HTERT RPE-1 (cell line): ENCODE results near the gene PHYHIPL.

Experiments used
- in situ Hi-C: fragments of 300-500 bp; cut with MboI; formaldehyde crosslinking; loops from 4 replicates; pipeline ENCODE4 v1.14.3; 2020; ENCODE audit warnings: low sequenced_read_pairs

The PHYHIPL gene

DNA sequence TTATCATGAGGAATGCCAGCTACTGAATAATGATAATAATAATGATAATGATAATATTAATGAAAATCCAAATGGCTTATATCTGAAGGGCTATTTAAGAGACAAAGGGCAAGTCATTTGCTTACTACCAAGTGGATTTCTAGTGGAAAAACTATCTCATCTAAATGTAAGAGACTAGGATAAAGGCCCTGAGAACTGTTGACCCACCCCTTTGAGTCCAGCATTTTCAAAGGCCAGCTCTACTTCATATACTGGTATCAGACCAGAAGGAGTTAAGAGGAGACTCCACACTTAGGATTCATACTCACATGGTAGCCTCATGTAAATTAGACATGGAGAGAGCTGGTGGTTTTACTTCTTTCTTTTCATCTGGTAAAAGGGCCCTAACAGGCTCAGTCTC is 76.0 kb downstream of the PHYHIPL start:
- in situ Hi-C loops, result no loop called here

- in situ Hi-C loops, result no loop called here
Observed at GRCh38 chr10:59255463-59255862, 79.0 kb downstream of the PHYHIPL start.

GRCh38 chr10:59257224-59257623 is 80.8 kb downstream of the PHYHIPL start:
- in situ Hi-C loops, result no loop called here

- in situ Hi-C loops, result no loop called here
Observed at GRCh38 chr10:59258890-59259289, 82.4 kb downstream of the PHYHIPL start.

- in situ Hi-C loops, result no loop called here
Observed at GRCh38 chr10:59265141-59265540, 88.7 kb downstream of the PHYHIPL start.

DNA sequence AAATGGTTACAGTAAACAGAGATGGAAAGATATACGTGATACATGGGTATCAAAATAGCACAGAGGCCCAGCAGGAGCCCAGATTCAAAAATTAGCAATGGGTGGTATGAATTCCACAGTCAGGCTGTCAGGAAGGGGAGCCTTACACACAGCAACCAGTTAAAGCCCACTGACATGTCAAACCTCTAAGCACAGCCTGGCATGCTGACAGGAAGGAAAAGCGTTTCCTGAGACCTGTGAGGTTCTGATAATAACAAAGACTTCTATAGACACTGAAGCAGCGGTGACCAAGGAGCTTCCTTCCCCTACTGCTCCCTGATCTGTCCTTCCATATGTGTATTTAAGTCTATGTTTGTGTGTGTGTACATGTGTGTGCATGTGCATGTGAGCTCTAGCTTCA is 89.9 kb downstream of the PHYHIPL start:
- in situ Hi-C loops, result no loop called here

DNA sequence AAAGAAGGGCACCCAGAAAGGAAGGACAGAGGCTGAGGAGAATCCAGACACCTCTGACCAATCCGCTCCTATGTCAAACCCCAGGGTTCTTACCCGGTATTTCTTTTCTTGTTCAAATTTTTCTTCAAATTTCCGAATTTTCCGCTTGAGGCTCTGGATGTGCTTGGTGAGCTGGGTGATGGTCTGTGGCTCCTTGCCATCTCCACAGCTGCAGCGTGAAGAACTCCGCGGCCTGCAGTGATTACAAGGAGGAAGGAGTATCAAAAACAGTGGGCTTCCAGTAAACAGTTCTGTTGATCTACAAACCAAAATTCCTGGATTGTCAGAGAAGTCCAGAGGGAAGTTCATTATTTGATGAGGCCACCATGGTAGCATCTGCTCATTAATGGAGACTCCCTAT is 92.0 kb downstream of the PHYHIPL start:
- in situ Hi-C loops, result no loop called here

DNA sequence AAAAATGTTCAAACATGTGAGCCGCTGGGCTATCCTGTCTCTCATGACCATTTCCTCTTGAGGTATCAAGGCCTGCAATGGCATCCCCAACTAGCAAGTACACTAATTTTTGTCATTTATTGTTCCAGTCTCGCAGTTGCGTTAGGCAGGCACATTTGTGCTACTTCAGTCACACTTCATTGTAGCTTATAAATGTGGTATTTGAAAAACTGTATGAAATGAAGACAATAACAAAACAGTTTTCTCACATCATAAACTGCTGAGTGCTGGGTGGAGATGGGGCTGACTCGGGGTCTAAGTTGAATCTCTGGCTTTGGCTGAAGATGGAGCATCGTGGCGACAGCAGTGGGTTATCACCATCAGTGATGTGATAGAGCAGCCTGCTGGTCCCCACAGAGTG is 93.2 kb downstream of the PHYHIPL start:
- in situ Hi-C loops, result no loop called here

DNA sequence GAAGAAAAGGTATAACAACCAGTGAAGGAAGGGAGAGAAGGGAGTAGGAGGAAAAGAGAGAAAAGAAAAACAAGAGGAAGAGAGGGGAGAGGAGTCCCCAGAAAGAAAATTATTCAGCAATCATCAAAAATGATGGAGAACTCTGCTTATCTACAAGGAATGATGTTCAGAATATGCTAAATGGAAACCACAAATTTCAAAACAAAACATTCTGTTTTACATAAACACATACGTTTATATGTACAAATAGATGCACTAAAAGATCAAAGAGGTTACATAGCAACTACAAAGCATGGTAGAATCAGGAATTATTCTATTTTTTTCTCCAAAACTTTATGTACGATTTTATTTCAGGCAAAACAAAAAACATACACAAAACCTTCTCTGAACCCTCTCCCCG is 94.0 kb downstream of the PHYHIPL start:
- in situ Hi-C loops, result no loop called here

DNA sequence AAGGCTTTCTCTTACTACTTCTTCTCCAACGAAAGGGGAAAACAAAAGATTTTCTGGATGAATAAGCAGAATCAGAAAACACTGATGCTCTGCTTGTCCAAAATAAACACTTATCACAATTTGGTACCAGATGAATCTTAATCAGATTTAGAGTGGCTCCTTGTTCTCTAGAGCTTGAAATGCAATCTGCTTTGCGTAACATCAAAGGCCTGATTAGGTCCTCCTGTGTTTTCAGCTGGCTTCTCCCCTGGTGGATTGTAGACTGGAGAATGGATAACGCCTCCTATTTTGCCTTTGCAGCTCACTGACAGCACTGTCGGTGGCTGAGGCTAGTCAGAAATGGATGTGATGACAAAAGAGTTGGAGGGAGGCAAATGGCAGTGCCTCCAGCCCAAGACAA is 94.7 kb downstream of the PHYHIPL start:
- in situ Hi-C loops, result no loop called here

GRCh38 chr10:59272061-59272460 is 95.6 kb downstream of the PHYHIPL start:
- in situ Hi-C loops, result no loop called here

DNA sequence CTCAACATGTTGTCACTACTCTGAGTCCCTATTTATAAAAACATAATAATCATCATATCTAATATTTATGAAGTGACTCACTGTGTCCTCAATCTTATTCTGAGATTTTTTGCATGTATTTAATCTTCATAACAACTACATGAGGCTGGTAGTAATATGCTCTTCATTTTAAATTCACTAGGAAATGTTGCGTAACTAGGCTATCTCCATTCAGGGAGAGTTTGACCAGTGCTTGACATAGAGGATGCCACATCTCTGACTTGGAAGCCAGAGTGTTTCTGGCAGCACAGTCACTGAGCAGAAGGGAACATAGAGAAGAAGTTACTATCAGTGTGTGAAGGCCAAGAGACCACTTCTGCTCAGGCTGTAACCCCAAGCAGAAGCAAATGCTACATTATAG is 97.0 kb downstream of the PHYHIPL start:
- in situ Hi-C loops, result no loop called here

- in situ Hi-C loops, result no loop called here
Observed at GRCh38 chr10:59276133-59276532, 99.7 kb downstream of the PHYHIPL start.

GRCh38 chr10:59276919-59277318 is 100.5 kb downstream of the PHYHIPL start:
- in situ Hi-C loops, result no loop called here

GRCh38 chr10:59279476-59279875 is 103.0 kb downstream of the PHYHIPL start:
- in situ Hi-C loops, result no loop called here

DNA sequence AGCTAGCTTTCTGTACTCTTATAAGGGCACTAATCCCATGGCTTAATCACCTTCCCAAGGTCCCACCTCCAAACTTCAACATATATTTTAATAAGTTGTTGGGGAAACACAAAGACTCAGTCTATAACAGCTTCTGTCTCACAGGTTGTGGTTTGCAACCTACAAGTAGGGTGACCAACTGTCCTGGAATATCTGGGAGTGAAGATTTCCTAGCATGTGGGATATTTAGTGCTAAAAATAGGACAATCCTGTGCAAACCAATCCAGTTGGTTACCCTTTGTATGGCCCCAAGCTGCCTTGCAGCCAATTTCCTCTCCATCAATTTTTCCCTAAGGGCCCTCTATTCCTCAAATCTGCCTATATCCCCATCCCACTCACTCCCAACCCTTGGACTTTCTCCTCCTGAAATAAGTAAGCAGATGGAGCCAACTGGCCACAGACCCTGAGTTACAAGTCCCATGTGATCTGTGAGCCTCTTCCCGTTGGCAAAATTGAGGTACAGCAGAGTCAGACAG is 103.6 kb downstream of the PHYHIPL start:
- in situ Hi-C loops, result no loop called here

DNA sequence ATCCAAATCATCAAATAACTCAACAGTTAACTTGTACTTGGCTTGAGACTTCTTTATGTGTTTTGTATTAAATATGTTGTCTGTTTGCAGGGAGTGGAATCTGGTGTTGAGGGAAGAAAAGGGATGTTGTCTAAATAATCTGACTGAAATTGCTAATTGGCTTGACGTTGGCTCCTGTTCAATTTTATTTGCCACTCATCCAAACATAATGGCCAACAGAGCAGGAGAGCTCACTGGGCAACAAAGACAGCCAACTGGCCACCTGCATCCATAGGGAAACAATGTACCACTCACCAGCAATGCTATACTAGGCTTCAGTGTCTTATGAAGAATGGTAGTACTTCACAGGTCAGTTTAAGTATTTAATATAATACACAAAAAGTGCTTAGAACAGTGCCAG is 105.4 kb downstream of the PHYHIPL start:
- in situ Hi-C loops, result no loop called here

DNA sequence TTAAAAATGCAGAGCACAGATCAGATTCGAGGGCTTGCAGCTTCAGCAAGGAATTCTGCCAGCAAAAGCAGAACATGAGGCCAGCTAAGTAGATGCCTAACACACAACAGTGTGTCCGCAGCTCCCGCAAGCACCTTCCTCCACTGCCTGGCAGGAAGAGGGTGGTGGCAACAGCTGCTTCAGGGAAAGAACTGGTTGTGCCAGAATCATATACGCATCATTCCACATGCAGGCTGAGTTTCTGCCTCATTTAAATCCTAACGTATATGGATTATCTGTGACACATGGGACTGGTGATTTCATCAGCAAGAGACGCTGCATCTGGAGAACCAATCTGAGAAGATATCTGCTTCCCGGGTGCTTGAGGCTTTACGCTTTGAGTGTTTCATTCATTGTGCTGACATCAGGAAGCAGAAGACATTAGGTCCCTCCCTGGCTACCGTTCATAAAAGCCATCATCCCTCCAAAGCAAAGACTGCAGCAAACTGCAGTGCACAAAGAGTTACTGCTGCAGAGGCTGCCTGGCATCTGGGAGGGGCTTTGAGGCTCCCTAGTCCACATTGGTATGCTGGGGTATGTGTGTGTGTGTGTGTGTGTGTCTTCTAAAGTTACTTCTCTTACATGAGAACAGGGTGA is 107.1 kb downstream of the PHYHIPL start:
- in situ Hi-C loops, result no loop called here

- in situ Hi-C loops, result no loop called here
Observed at GRCh38 chr10:59284118-59284975, 107.9 kb downstream of the PHYHIPL start.

- in situ Hi-C loops, result no loop called here
Observed at GRCh38 chr10:59285073-59285472, 108.6 kb downstream of the PHYHIPL start.

- in situ Hi-C loops, result no loop called here
Observed at GRCh38 chr10:59285848-59286247, 109.4 kb downstream of the PHYHIPL start.

DNA sequence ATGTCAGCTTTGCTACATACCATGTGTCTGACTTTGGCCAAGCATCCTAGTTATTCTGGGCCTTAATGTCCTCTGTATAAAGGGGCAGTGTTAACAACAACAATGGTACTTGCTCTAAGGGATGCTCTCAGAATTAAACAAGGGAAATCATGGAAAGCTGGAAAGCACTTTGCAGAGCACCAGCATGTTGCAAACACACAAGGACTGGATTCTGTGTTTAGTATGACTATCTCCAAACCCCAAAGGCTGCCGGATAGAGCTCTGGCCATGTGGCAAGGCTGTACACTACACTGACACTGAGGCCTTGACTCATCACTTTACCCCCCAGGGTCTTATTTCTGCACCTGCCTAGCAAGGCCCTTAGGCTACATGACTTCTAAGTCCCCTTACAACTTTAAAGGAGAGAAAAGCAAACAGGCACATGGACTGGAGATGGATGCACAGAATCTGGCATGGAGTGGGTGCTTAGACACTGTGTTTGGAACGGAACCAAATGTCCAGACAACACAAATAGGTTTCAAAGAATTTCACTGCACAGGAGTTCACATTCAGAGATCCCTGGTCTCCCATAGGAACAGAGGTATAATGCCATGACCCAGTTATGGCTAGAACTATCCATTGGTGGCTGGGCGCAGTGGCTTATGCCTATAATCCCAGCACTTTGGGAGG is 111.3 kb downstream of the PHYHIPL start:
- in situ Hi-C loops, result no loop called here
